SK-N-SH (cell line): ENCODE measurements around the gene ARL4D.
"Not testable (repeated sequence)": the region's sequence is repeated elsewhere in the genome, so short reads cannot be mapped to it uniquely, and the experiment has no call there.

Experiments used
- CTCF ChIP-seq: fragments of 200-600 bp; sonication (generic); IDR thresholded peaks from 2 replicates; pipeline ENCODE4 v1.6.1; 2017; ENCODE audit warnings: antibody characterized with exemption, mild to moderate bottlenecking, moderate library complexity
- ELF1 ChIP-seq: IDR thresholded peaks from 2 replicates; pipeline ENCODE4 v1.4.0; 2012
- FOXM1 ChIP-seq: IDR thresholded peaks from 2 replicates; pipeline ENCODE4 v1.4.0; 2012; ENCODE audit warnings: low read depth, mild to moderate bottlenecking
- JUND ChIP-seq: IDR thresholded peaks from 2 replicates; pipeline ENCODE4 v1.4.0; 2012
- POLR2AphosphoS5 ChIP-seq: IDR thresholded peaks from 2 replicates; pipeline ENCODE4 v1.6.1; 2012; ENCODE audit warnings: low read depth, low read length
- RCOR1 ChIP-seq: fragments of 150-350 bp; IDR thresholded peaks from 2 replicates; pipeline ENCODE4 v1.6.1; 2017; ENCODE audit warnings: antibody characterized with exemption, low read length
- TF ChIP-seq, protein P1 (sequence below): IDR thresholded peaks from 2 replicates; pipeline ENCODE4 v1.6.1; 2012; ENCODE audit warnings: mild to moderate bottlenecking, low read depth, low read length, moderate library complexity

DNA sequence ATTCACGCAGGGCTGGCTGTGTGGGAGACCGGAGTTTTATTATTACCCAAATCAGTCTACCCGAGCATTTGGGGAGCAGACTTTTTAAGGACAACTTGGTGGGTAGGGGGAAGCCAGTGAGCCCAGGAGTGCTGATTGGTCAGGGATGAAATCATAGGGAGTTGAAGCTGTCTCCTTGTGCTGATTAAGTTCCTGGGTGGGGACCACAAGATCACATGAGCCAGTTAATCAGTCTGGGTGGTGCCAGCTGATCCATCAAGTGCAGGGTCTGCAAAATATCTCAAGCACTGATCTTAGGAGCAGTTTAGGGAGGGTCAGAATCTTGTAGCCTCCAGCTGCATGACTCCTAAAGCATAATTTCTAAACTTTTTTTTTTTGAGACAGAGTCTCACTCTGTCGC, 22.9 kb upstream of the ARL4D start:
- TF ChIP-seq, protein P1, sequence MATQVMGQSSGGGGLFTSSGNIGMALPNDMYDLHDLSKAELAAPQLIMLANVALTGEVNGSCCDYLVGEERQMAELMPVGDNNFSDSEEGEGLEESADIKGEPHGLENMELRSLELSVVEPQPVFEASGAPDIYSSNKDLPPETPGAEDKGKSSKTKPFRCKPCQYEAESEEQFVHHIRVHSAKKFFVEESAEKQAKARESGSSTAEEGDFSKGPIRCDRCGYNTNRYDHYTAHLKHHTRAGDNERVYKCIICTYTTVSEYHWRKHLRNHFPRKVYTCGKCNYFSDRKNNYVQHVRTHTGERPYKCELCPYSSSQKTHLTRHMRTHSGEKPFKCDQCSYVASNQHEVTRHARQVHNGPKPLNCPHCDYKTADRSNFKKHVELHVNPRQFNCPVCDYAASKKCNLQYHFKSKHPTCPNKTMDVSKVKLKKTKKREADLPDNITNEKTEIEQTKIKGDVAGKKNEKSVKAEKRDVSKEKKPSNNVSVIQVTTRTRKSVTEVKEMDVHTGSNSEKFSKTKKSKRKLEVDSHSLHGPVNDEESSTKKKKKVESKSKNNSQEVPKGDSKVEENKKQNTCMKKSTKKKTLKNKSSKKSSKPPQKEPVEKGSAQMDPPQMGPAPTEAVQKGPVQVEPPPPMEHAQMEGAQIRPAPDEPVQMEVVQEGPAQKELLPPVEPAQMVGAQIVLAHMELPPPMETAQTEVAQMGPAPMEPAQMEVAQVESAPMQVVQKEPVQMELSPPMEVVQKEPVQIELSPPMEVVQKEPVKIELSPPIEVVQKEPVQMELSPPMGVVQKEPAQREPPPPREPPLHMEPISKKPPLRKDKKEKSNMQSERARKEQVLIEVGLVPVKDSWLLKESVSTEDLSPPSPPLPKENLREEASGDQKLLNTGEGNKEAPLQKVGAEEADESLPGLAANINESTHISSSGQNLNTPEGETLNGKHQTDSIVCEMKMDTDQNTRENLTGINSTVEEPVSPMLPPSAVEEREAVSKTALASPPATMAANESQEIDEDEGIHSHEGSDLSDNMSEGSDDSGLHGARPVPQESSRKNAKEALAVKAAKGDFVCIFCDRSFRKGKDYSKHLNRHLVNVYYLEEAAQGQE = not testable (repeated sequence)
- TF ChIP-seq POLR2AphosphoS5, ELF1, FOXM1, CTCF, JUND, RCOR1: not testable (repeated sequence)
